ENCODE results near the gene MAPKAPK3. TPM values are rescaled to one million over a fixed set of nuclear protein-coding genes. Genes with fewer than 3 reads are reported as not detected.

The MAPKAPK3 gene
- total RNA-seq, 1 donor from 2014 or later: 60.8 TPM

DNA sequence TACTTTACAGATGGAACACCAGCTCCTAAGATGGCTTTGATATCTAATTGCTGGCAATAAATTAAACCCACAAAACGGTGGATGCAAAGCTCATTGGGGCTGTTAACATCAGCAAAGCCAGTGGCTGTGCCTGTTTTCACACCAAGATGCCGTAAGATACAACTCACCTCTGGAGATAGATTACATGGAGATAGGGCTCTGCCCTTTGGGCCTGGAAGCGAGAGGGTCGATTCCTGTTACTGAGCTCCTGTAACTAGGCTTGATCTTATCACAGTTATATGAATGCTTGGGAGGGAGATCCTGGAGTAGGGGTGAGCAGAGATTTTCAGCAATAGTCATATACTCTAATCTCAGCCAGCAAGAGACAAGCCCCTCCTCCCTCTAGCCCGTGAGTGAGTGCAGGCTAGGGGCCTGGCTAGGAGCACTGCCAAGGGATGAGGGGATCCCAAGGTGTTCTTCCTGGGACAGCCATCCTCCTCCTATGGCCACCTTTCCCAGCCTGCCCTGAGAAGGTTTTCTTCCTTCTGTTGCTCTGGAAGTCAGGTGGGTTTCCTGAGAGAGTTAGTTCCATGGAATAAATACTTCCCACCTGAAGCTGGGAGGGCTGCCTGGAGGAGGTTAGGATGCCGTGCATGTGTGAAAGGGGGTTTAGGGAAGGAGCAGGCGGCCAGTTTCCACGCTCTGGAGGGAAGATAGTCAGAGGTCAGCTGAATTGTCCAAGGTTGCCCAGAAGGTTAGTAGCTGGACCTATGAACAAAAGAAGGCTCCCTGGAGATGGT is 39.7 kb downstream of the MAPKAPK3 start:
- H3K4me1 ChIP-seq: no peaks in the 10 kb centered on the region
- ATAC-seq: no peak
- H3K27ac ChIP-seq: no peak overlapping the region
- no peak overlapping the region for H3K4me3 ChIP-seq
- peak; percentile 34 for DNase-seq
- H3K9me3 ChIP-seq: no peaks in the 10 kb centered on the region
- TF ChIP-seq, protein P1, sequence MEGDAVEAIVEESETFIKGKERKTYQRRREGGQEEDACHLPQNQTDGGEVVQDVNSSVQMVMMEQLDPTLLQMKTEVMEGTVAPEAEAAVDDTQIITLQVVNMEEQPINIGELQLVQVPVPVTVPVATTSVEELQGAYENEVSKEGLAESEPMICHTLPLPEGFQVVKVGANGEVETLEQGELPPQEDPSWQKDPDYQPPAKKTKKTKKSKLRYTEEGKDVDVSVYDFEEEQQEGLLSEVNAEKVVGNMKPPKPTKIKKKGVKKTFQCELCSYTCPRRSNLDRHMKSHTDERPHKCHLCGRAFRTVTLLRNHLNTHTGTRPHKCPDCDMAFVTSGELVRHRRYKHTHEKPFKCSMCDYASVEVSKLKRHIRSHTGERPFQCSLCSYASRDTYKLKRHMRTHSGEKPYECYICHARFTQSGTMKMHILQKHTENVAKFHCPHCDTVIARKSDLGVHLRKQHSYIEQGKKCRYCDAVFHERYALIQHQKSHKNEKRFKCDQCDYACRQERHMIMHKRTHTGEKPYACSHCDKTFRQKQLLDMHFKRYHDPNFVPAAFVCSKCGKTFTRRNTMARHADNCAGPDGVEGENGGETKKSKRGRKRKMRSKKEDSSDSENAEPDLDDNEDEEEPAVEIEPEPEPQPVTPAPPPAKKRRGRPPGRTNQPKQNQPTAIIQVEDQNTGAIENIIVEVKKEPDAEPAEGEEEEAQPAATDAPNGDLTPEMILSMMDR (IDR thresholded peaks at IDR 0.05): no peak
- H3K27me3 ChIP-seq: no peaks in the 10 kb centered on the region
- H3K36me3 ChIP-seq: no peaks in the 10 kb centered on the region
- intact Hi-C loops (cut with DNase I): no loop called here

DNA sequence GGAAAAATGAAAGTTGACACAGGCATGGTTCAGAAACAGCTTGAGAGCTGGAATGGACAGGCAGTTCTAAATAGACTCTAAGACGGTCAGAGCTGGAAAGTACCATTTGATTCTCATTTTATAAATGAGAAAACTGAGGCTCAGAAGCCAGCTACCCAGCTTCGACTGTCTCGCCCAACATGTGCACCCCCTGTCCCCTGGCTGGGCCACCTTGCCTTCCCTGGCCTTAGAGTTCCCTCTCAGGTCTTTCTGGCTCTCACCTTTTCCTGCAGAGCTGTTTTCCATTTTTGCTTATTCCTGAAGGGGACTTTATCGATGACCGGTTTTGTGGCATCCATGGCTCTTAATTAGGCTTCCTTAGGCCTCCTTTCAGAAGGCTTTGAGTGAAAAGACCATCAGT is 40.5 kb downstream of the MAPKAPK3 start:
- no peaks in the 10 kb centered on the region for H3K4me1 ChIP-seq
- intact Hi-C loops (cut with DNase I): no loop called here
- no peak for ATAC-seq
- no peak overlapping the region for H3K27ac ChIP-seq
- H3K4me3 ChIP-seq: no peak overlapping the region
- no peaks in the 10 kb centered on the region for H3K27me3 ChIP-seq
- no peaks in the 10 kb centered on the region for H3K9me3 ChIP-seq
- peak; percentile 22 for DNase-seq
- TF ChIP-seq, protein P1 (IDR thresholded peaks at IDR 0.05): no peak
- no peaks in the 10 kb centered on the region for H3K36me3 ChIP-seq

GRCh38 chr3:50657816-50658215 is 40.9 kb downstream of the MAPKAPK3 start:
- peak; percentile 12 for DNase-seq
- Histone ChIP-seq H3K27ac (no peak overlapping the region), H3K9me3 (no peaks in the 10 kb centered on the region), H3K4me1 (peaks cover 1% of the 10 kb centered on the region), H3K36me3 (no peaks in the 10 kb centered on the region), H3K4me3 (no peak overlapping the region), H3K27me3 (no peaks in the 10 kb centered on the region)
- intact Hi-C loops (cut with DNase I): no loop called here
- ATAC-seq: no peak
- TF ChIP-seq, protein P1 (IDR thresholded peaks at IDR 0.05): no peak

DNA sequence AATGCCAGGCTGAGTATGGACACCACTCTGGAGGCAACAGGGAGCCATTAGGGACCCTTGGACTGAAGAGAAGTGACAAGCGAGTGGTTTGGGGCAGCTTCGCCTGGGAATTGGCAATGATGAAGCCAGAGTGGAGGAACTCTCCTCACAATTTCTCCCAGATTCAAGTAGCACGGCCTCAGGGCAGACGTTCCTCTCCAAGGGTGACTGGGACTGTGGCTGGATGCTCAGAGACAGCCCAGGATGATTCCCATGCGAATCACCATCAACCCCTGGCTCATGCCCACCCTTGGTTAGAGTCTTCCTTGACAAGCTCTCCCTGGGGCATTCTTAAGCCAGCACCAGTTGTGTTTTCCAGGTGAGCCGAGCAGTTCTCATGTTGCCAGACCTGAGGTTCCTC is 41.5 kb downstream of the MAPKAPK3 start:
- intact Hi-C loops (cut with DNase I): no loop called here
- ATAC-seq: no peak
- no peak overlapping the region for H3K27ac ChIP-seq
- H3K9me3 ChIP-seq: no peaks in the 10 kb centered on the region
- H3K4me3 ChIP-seq: no peak overlapping the region
- no peaks in the 10 kb centered on the region for H3K27me3 ChIP-seq
- H3K4me1 ChIP-seq: peaks cover 5% of the 10 kb centered on the region
- TF ChIP-seq, protein P1 (IDR thresholded peaks at IDR 0.05): no peak
- no peaks in the 10 kb centered on the region for H3K36me3 ChIP-seq
- DNase-seq: peak; percentile 26

- Histone ChIP-seq H3K27ac (no peak overlapping the region), H3K36me3 (no peaks in the 10 kb centered on the region), H3K4me3 (no peak overlapping the region), H3K4me1 (peaks cover 5% of the 10 kb centered on the region), H3K27me3 (no peaks in the 10 kb centered on the region), H3K9me3 (no peaks in the 10 kb centered on the region)
- TF ChIP-seq, protein P1 (IDR thresholded peaks at IDR 0.05): no peak
- peak; percentile 36 for DNase-seq
- no peak for ATAC-seq
- intact Hi-C loops (cut with DNase I): no loop called here
These were observed 41.9 kb downstream of the MAPKAPK3 start for GRCh38 chr3:50658831-50659230.

Measured in upper lobe of right lung (tissue), 1 donor.